AG09319 (cell line): ENCODE measurements around the gene CADM1.

Source experiments
- DNase-seq: peaks from one replicate; pipeline ENCODE4 v3.0.0-alpha.2; 2010; ENCODE audit warnings: low read depth; ENCODE audit errors: extremely low read depth
- CTCF ChIP-seq: IDR thresholded peaks from 2 replicates; pipeline ENCODE4 v1.5.1; 2011; ENCODE audit warnings: low read depth, mild to moderate bottlenecking, inconsistent platforms, low read length, moderate library complexity

Gene CADM1

GRCh38 chr11:115258216-115258615, 246.0 kb downstream of the CADM1 start:
- no peak for TF ChIP-seq CTCF
- no peak for DNase-seq

GRCh38 chr11:115257678-115258077, 246.5 kb downstream of the CADM1 start:
- DNase-seq = no peak
- no peak for TF ChIP-seq CTCF

- DNase-seq = no peak
- no peak for TF ChIP-seq CTCF
These were observed 246.9 kb downstream of the CADM1 start for GRCh38 chr11:115257270-115257669.

GRCh38 chr11:115256397-115257197, 247.6 kb downstream of the CADM1 start:
- TF ChIP-seq CTCF = no peak
- no peak for DNase-seq

- no peak for TF ChIP-seq CTCF
- DNase-seq = no peak
These were observed 249.0 kb downstream of the CADM1 start for GRCh38 chr11:115255006-115255762.

- no peak for TF ChIP-seq CTCF
- no peak for DNase-seq
These were observed 253.1 kb downstream of the CADM1 start for GRCh38 chr11:115251126-115251525.

GRCh38 chr11:115249061-115249578, 255.1 kb downstream of the CADM1 start:
- no peak for DNase-seq
- TF ChIP-seq CTCF = no peak
